Panc1 (cell line): ENCODE measurements around the gene LDB2. TPM values are rescaled to one million over a fixed set of nuclear protein-coding genes. Genes with fewer than 3 reads are reported as not detected.

Source experiments
- ATAC-seq: fragments of 200-7000 bp; cut with Tn5 transposase; 2 replicates; pipeline ENCODE4 v1.9.1; 2020; ENCODE audit warnings: mild to moderate bottlenecking, moderate library complexity
- BruUV-seq: library from RNA; stranded (reverse); fragments of 400-500 nt; replicated peaks from 2 replicates; lab custom pipeline; 2021; lab: Mats Ljungman, UMichigan
- CTCF ChIA-PET: fragments of 300-600 bp; sonication (Branson Sonifier 250); formaldehyde crosslinking; loops from one replicate; lab custom pipeline; 2022; ENCODE audit warnings: antibody characterized with exemption; lab: Charles Lee
- POLR2A ChIA-PET: fragments of 300-600 bp; sonication (Branson Sonifier 250); formaldehyde crosslinking; loops from one replicate; lab custom pipeline; 2022; ENCODE audit warnings: antibody characterized with exemption; lab: Charles Lee
- DNase-seq: peaks from one replicate; pipeline ENCODE4 v3.0.0-alpha.2; 2010; ENCODE audit warnings: low read depth, low spot score
- H3K27ac ChIP-seq: 2 replicates; pipeline ENCODE4 v1.5.1; 2011; ENCODE audit warnings: mild to moderate bottlenecking, low read length, inconsistent platforms
- H3K27me3 ChIP-seq: fragments of 200-500 bp; sonication (Bioruptor generic); 2 replicates; pipeline ENCODE4 v1.6.0; 2014; ENCODE audit warnings: low read length, inconsistent platforms; ENCODE audit not compliant: control insufficient read depth, insufficient read depth
- H3K36me3 ChIP-seq: fragments of 200-500 bp; sonication (Bioruptor generic); 2 replicates; pipeline ENCODE4 v1.5.1; 2014; ENCODE audit warnings: inconsistent platforms, mild to moderate bottlenecking, low read length, moderate library complexity; ENCODE audit not compliant: control insufficient read depth, insufficient read depth
- H3K4me1 ChIP-seq: 2 replicates; pipeline ENCODE4 v1.5.1; 2011; ENCODE audit warnings: inconsistent platforms, mild to moderate bottlenecking, low read length, moderate library complexity; ENCODE audit not compliant: control insufficient read depth, insufficient read depth
- H3K4me3 ChIP-seq, 2 experiments: 2 replicates each; pipeline ENCODE4 v1.5.1; 2011 to 2012; ENCODE audit warnings: low read depth in 2 of 2, low read length in 2 of 2, mild to moderate bottlenecking in 2 of 2, inconsistent platforms in 1 of 2, moderate library complexity in 1 of 2
- H3K9me3 ChIP-seq: fragments of 200-500 bp; sonication (Bioruptor generic); 2 replicates; pipeline ENCODE4 v1.5.1; 2014; ENCODE audit warnings: low read depth, mild to moderate bottlenecking, inconsistent platforms, low read length, moderate library complexity; ENCODE audit not compliant: control insufficient read depth, insufficient read depth
- POLR2AphosphoS5 ChIP-seq: IDR thresholded peaks from 2 replicates; pipeline ENCODE4 v1.6.1; 2012; ENCODE audit warnings: mild to moderate bottlenecking, low read depth, low read length, moderate library complexity
- REST ChIP-seq, 2 experiments: IDR thresholded peaks; 2 replicates each; pipeline ENCODE4 v1.6.1; 2011 to 2012; ENCODE audit warnings: low read depth in 2 of 2, control low read depth in 1 of 2, low read length in 1 of 2, mild to moderate bottlenecking in 1 of 2, moderate library complexity in 1 of 2; ENCODE audit not compliant: insufficient read depth in 1 of 2
- SIN3A ChIP-seq: IDR thresholded peaks from 2 replicates; pipeline ENCODE4 v1.6.1; 2012; ENCODE audit warnings: low read depth, mild to moderate bottlenecking, low read length, moderate library complexity, borderline replicate concordance; ENCODE audit not compliant: insufficient read depth
- TCF7L2 ChIP-seq: IDR thresholded peaks from 2 replicates; pipeline ENCODE4 v1.6.1; 2011; ENCODE audit warnings: mild to moderate bottlenecking, low read depth, low read length, inconsistent platforms
- in situ Hi-C: cut with HindIII; loops from 2 replicates; pipeline ENCODE4 v1.10.0; 2016; ENCODE audit warnings: low sequenced_read_pairs, low pct_unique_long_range_greater_than_20kb
- intact Hi-C: fragments of 100-400 bp; cut with micrococcal nuclease; formaldehyde crosslinking; loops from one replicate; pipeline ENCODE4 v1.10.0; 2022; ENCODE audit not compliant: unreplicated experiment
- total RNA-seq: library from RNA; stranded (reverse); gene quantifications from one replicate; pipeline ENCODE4 v1.2.1, GENCODE V29; 2021; ENCODE audit not compliant: unreplicated experiment
- TF ChIP-seq, protein P1 (sequence below): fragments of 450-650 bp; IDR thresholded peaks from 2 replicates; pipeline ENCODE4 v1.5.1; 2017; ENCODE audit warnings: mild to moderate bottlenecking

LDB2 gene
- total RNA-seq, 1 experiment from 2014 or later, result not detected

GRCh38 chr4:16705341-16705740 is 193.1 kb downstream of the LDB2 start:
- no peaks in the 10 kb centered on the region for H3K36me3 ChIP-seq
- TF ChIP-seq, protein P1, sequence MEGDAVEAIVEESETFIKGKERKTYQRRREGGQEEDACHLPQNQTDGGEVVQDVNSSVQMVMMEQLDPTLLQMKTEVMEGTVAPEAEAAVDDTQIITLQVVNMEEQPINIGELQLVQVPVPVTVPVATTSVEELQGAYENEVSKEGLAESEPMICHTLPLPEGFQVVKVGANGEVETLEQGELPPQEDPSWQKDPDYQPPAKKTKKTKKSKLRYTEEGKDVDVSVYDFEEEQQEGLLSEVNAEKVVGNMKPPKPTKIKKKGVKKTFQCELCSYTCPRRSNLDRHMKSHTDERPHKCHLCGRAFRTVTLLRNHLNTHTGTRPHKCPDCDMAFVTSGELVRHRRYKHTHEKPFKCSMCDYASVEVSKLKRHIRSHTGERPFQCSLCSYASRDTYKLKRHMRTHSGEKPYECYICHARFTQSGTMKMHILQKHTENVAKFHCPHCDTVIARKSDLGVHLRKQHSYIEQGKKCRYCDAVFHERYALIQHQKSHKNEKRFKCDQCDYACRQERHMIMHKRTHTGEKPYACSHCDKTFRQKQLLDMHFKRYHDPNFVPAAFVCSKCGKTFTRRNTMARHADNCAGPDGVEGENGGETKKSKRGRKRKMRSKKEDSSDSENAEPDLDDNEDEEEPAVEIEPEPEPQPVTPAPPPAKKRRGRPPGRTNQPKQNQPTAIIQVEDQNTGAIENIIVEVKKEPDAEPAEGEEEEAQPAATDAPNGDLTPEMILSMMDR, result no peak
- TF ChIP-seq REST (IDR thresholded peaks at IDR 0.05; ENCODE audit: insufficient read depth in 1 of 2, low read depth in 2 of 2, low read length in 1 of 2), result no peak
- TF ChIP-seq TCF7L2, result no peak
- TF ChIP-seq POLR2AphosphoS5, result no peak
- TF ChIP-seq SIN3A, result no peak
- intact Hi-C loops (no loop called here), in situ Hi-C loops (no loop called here)
- no peak overlapping the region for H3K27ac ChIP-seq
- ChIA-PET CTCF (no interaction called here), POLR2A (no interaction called here)
- BruUV-seq, result no TSS peak
- no peak for DNase-seq
- H3K4me3 ChIP-seq, result no peak overlapping the region
- no peaks in the 10 kb centered on the region for H3K27me3 ChIP-seq
- H3K9me3 ChIP-seq, result no peaks in the 10 kb centered on the region
- ATAC-seq, result no peak
- H3K4me1 ChIP-seq, result no peaks in the 10 kb centered on the region

- ChIA-PET CTCF (no interaction called here), POLR2A (no interaction called here)
- no peaks in the 10 kb centered on the region for H3K9me3 ChIP-seq
- intact Hi-C loops, result no loop called here
- no peaks in the 10 kb centered on the region for H3K27me3 ChIP-seq
- no TSS peak for BruUV-seq
- H3K4me3 ChIP-seq, result no peak overlapping the region
- DNase-seq (no peak), ATAC-seq (no peak)
- in situ Hi-C loops, result no loop called here
- H3K27ac ChIP-seq, result no peak overlapping the region
- H3K36me3 ChIP-seq, result no peaks in the 10 kb centered on the region
- H3K4me1 ChIP-seq, result no peaks in the 10 kb centered on the region
- TF ChIP-seq TCF7L2 (no peak), REST (IDR thresholded peaks at IDR 0.05; ENCODE audit: insufficient read depth in 1 of 2, low read depth in 2 of 2, low read length in 1 of 2) (no peak), POLR2AphosphoS5 (no peak), SIN3A (no peak)
- TF ChIP-seq, protein P1, result no peak
These were observed 194.0 kb downstream of the LDB2 start for GRCh38 chr4:16704489-16704888.
